ENCODE data around the gene ACSF2.

ACSF2 gene

DNA sequence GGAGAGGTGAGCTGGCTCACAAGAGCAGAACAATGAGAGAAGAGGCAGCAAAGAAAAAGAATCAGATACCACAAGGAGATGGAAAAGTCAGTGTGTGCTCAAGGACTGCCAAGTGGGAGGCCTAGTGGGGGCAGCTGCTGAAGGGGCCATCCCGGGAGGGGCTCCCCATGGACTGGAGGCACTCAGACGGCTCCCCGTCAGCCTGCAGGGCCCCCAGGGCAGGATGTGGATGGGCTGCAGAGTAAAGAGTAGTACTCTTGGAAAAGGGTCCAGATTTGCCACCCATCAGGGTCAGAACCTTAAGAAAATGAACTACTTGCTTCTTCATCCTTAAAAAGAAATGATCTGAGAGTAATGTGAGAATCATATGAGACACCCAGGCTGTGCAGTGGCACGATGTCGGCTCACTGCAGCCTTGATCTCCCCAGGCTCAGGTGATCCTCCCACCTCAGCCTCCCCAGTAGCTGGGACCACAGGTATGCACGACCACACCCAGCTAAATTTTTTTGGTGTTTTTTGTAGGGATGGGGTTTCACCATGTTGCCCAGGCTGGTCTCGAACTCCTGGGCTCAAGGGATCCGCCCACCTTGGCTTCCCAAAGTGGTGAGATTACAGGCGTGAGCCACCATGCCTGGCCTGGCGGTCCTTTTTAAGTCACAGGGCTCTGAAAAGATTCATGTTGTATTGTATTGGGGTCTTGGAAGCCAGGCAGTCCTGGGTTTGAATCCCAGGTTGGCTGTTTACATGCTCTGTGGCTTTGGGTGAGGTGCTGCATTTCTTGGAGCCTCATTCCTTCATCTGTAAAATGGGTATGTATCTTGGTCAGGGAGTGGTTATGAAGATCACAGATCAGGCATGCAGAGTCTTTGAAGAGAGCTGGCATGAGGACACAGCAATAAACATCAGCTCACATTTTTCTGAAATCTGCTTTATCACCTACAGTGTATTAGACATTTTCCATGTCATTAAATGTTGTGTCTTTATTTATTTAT is 15.1 kb downstream of the ACSF2 start:
- no peak for DNase-seq

DNA sequence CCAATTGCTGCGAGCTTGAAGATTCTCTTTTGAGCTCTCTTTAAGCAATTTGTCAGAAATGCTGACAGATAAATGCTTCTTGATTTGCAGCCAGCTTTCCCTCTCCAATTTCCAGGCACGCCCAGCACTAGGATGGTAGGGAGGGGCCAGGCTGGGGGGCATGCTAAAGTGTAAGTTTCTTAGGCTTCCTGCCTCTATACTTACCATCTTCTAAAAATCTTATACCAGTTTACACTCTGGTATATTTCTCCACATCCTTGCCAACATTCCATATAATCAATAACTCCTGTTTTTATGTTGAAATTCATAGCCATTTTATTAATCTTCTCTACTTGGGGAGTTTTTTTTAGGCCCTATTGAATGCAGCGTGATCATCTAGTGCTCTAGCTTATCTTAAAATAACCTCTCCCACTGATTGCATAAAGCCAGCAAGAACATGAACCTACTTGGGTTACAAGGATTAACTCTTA is 17.5 kb downstream of the ACSF2 start:
- no peak for DNase-seq

- DNase-seq = no peak
These were observed 19.1 kb downstream of the ACSF2 start for GRCh38 chr17:50444841-50445715.

DNA sequence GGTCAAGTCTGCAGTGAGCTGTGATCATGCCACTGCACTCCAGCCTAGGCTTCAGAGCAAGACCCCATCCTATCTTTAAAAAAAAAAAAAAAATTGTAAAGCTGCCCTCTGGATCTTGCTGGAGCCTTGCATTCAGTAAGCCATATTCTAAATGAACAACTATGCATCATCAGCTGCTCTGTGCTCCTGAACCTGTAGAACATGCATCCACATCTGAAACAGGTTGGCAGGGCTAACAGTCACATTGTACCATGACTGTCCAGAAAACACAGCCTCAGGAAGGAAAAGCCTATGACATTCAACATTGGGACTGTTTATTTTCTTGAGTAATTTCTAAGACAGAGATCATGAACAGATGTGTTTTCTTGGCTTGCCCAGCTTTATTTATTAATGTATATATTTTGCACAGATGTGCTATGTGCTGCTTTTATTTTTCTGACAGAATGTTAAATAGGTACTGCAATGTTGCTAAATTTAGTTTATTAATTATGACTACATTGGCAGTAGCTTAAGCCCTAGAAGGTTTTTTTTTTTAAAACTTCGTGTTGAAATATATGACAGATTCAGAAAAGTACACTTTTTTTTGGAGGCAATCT is 19.8 kb downstream of the ACSF2 start:
- DNase-seq = no peak

DNA sequence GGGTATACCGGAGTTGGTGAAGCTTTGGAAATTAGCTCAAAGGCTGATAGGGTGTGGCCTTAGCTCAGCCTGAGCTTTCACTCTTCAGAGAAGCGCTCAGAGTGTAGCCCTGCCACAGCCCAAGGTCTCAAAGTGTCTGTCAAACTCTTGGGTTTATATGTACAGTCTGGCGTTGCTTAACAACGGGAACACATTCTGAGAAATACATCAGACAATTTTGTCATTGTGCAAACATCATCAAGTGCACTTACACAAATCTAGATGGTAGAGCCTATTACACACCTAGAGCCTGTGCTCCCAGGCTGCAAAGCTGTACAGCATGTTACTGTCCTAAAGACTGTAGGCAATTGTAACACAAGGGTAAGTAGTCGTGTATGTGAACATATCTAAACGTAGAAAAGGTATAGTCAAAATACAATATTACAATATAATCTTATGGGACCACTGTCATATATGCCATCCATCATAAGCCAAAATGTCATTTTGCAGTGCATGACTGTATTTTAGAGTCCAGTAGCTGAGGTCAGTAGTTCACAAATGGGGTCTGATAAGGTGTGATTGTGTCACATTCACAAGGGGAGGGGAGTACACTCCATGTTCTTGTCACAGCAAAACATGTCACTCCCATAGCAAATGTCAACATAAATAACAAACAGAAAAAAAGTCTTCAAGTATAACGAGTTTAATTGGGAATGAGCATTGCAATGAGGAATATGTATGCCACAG is 22.0 kb downstream of the ACSF2 start:
- DNase-seq = no peak

GRCh38 chr17:50448643-50449042 is 22.6 kb downstream of the ACSF2 start:
- DNase-seq = no peak

DNA sequence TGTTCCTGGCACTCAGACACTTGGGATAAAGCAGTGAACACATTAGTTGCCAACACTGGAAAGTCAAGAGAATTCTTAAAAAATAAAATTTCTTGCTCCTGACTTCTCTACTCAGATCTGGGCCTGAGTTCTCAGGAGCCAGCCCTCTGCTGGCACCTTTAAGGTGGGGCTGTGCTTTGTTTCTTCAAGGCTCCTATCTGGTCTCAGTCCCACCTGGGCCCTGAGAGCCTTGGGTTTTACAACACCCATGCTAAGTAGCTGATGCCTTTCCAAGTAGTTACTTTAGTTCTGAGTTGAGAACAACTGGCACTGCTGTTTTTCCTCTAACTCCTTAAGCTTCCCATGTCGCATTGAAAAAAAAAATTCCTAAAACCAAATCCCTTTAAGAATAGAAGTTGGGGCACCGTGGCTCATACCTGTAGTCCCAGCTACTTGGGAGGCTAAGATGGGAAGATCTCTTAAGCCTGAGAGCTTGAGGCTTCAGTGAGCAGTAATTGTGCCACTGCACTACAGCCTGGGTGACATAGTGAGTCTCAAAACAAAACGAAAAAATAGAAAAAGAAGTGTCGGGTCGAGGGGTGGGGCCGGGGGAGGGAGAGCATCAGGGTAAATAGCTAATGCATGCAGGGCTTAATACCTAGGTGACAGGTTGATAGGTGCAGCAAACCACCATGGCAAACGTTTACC is 26.1 kb downstream of the ACSF2 start:
- no peak for DNase-seq

DNA sequence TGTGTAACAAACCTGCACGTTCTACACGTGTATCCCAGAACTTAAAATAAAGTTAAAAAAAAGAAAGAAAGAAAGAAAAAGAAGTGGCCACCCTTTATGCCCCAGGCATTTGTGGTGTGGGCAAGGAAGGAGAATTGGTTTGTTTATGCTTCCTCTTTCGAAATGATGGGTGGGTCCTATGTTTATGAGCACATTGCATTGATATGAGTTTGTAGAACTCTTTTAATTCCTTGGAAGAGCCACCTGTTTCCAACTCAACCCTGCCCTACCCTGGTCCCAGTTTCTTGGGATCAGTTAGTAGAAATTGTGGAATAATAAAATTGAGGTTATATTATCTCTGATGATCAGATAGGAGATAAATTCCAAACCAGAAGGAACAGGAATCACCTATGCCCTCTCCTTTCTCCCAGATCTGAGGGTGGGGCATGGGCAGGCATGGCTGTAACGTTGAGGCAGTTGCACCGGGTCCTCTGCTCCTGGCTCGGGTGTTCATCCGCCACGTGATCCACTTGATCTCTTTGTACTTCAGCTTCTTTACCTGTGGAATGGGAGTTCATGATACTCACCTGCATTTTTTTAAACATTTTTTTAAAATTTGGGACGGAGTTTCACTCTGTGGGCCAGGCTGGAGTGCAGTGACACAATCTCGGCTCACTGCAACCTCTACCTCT is 26.7 kb downstream of the ACSF2 start:
- no peak for DNase-seq

GRCh38 chr17:50453901-50454300 is 27.9 kb downstream of the ACSF2 start:
- DNase-seq = no peak

DNA sequence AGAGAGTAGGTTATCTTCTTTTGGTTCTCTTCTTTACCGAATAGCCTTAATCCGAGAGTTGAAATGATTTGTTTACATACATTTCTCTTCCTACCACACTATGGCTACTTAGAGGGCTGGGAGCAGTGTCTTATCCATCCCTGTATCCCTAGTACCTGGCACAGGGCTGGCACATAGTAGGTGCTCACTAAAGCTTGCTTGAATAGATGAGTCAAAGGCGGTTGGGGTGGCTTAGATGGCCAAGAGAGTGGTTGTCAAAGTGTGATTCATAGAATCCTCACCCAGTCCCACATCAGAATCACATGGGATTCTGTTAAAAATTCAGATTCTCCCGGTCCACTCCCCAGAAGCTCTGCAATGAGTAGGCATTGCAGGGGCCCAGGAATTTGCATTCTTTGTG is 31.6 kb downstream of the ACSF2 start:
- DNase-seq = no peak

DNA sequence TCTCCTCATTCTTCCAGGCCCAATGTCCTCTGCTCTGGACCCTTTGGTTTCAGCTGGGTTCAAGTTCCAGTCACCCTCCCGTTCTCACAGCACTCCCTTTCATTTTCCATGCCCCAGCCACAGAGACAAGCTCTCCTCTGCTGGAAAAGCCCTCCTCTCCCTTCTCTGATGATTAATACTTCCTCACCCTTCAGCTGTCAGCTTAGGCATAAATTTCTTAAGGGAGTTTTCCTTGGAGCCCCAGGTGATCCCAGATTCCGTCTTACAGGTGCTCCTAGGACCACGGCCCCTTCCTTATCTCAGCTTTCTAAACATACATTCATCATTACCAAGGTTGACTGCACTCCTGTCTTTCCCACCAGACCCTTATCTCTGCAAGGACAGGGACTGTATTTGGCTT is 32.3 kb downstream of the ACSF2 start:
- no peak for DNase-seq

DNA sequence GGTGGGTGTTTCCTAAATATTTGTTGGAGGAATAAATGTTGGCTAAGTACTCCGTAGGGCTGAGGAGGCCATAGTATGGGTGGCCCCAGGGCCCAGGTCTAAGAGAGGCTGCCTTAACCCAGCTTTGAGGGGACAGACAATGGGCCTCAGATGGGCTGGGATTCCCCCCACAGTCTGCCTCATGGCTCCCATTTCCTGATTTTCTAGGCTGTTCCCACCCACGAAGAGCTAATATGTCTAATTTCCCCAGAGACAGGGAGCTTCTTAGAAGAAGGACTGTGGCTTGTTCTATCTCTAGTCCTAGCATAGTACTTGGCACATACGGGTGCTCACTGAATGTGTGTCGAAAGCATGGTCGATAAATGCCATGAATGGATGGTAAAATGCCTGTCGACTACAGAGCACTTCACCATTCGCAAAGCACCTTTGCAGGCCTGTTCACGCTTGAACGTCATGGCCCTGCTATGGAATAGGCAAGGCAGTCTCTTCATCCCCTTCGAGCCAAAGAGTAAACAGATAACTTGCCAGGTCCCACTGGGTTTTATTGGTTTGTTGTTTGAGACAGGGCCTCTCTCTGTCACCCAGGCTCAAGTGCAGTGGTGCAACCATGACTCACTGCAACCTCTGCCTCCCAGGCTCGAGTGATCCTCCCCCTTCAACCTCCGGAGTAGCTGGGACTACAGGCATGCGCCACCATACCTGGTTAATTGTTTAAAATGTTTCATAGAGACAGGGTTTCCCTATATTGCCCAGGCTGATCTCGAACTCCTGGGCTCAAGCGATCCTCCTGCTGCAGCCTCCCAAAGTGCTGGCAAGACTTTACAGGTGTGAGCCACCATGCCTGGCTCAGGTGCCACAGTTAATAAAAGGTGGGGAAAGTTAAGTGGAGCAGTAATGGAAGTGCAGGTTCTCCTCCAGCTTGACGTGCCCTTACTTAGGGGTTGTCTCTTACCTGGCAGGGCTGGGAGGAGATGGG is 33.0 kb downstream of the ACSF2 start:
- DNase-seq = no peak

- no peak for DNase-seq
These were observed 33.7 kb downstream of the ACSF2 start for GRCh38 chr17:50459756-50460155.

GRCh38 chr17:50460831-50461526 is 35.0 kb downstream of the ACSF2 start:
- no peak for DNase-seq

DNA sequence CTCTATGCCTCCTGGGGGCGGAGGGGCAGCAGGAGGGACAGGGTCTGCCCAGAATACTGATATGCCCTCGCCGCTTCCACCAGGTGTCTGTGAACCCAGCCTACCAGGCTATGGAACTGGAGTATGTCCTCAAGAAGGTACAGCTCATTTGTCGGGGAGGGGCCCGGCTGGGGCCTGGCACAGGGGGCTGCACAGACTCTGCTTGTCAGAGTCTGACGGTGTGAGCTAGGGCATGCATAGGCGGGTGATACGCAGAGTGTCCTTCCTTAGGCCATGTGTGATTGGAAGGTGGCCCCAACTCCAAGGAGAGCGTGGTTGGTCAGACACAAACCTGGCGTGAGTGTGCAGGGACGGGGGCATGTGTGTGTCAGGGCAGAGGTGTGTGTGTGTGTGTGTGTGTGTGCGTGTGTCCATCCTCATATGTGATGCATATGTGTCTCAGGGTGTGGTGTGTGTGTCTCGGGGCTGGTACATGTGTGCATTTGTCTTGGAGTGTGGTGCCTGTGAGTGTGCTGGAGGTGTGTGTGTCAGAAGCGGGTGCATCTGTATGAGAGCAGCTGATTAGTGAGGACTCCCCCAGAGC is 35.6 kb downstream of the ACSF2 start:
- DNase-seq = no peak

DNA sequence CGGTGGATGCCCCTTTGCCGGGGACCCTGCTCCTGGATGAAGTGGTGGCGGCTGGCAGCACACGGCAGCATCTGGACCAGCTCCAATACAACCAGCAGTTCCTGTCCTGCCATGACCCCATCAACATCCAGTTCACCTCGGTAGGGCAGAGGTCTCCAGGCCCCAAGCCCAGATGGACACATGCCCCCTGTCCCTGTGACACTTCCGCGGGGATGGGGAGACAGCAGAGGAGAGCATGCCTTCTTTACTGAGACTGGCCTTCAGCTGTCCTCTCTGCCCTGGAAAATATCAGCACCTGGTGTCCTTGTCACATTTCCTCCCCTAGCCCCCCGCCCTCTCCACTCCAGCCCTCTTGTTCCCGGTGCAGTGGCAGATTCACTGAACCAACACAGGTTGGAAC is 36.4 kb downstream of the ACSF2 start:
- DNase-seq = no peak

- no peak for DNase-seq
These were observed 38.1 kb downstream of the ACSF2 start for GRCh38 chr17:50464121-50464520.

DNA sequence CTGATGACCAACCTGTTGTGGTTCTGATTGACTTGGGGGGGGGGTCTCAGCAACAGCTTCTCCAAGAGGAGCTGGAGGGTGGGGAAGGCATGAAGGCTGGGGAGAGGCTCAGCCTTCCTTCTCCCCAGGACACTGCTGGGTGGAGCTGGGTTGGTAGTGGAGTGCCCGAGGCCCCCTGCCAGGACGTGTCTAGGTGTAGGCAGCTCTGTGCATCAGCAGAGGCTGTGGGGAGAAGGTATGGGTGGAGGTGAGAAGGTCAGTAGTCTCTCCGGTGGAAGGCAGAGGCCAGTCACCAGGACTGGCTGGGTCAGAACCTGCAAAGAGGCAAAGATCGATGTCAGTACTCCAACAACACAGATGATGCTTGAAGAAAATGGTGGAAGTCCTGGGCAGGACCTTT is 38.7 kb downstream of the ACSF2 start:
- no peak for DNase-seq

- no peak for DNase-seq
These were observed 39.2 kb downstream of the ACSF2 start for GRCh38 chr17:50465171-50465570.
